Stimulated activated naive CD4-positive, alpha-beta T cell treated with Interleukin-2 at 50 U/mL for 16 hours (primary cell): ENCODE results near the gene WDR70.

Source experiments
- DNase-seq: peaks from one replicate; lab custom pipeline; 2025; lab: John Stamatoyannopoulos, UW

The WDR70 gene

GRCh38 chr5:37723162-37723961 is 344.2 kb downstream of the WDR70 start:
- DNase-seq, result no peak

- no peak for DNase-seq
Observed at GRCh38 chr5:37724395-37725125, 345.4 kb downstream of the WDR70 start.

GRCh38 chr5:37725185-37725584 is 346.1 kb downstream of the WDR70 start:
- no peak for DNase-seq

GRCh38 chr5:37727238-37727637 is 348.1 kb downstream of the WDR70 start:
- no peak for DNase-seq

- no peak for DNase-seq
Observed at GRCh38 chr5:37730896-37731455, 351.9 kb downstream of the WDR70 start.

- DNase-seq, result no peak
Observed at GRCh38 chr5:37734114-37734513, 355.0 kb downstream of the WDR70 start.

- no peak for DNase-seq
Observed at GRCh38 chr5:37735649-37736347, 356.7 kb downstream of the WDR70 start.

GRCh38 chr5:37736397-37736796 is 357.3 kb downstream of the WDR70 start:
- DNase-seq, result no peak

GRCh38 chr5:37737326-37738056 is 358.4 kb downstream of the WDR70 start:
- DNase-seq, result no peak

GRCh38 chr5:37738057-37738691 is 359.1 kb downstream of the WDR70 start:
- DNase-seq, result no peak

GRCh38 chr5:37738865-37739488 is 359.9 kb downstream of the WDR70 start:
- no peak for DNase-seq

GRCh38 chr5:37739817-37740261 is 360.7 kb downstream of the WDR70 start:
- DNase-seq, result no peak

- DNase-seq, result no peak
Observed at GRCh38 chr5:37740331-37741066, 361.4 kb downstream of the WDR70 start.

GRCh38 chr5:37742111-37742510 is 363.0 kb downstream of the WDR70 start:
- DNase-seq, result no peak

- DNase-seq, result no peak
Observed at GRCh38 chr5:37751227-37751626, 372.1 kb downstream of the WDR70 start.

GRCh38 chr5:37754976-37755375 is 375.9 kb downstream of the WDR70 start:
- DNase-seq, result no peak

- no peak for DNase-seq
Observed at GRCh38 chr5:37755581-37755980, 376.5 kb downstream of the WDR70 start.

GRCh38 chr5:37756248-37756647 is 377.1 kb downstream of the WDR70 start:
- no peak for DNase-seq

GRCh38 chr5:37757980-37758582 is 379.0 kb downstream of the WDR70 start:
- DNase-seq, result no peak

GRCh38 chr5:37767251-37767650 is 388.1 kb downstream of the WDR70 start:
- no peak for DNase-seq
